ENCODE results near the gene CT45A9. TPM values are rescaled to one million over a fixed set of nuclear protein-coding genes. Genes with fewer than 3 reads are reported as not detected.
"Not testable (repeated sequence)": the region's sequence is repeated elsewhere in the genome, so short reads cannot be mapped to it uniquely, and the experiment has no call there.

Gene CT45A9
- total RNA-seq, 4 donors from 2014 or later: not detected

GRCh38 chrX:135890087-135890585 lies 18.5 kb upstream of the CT45A9 start:
- DNase-seq (no peak), ATAC-seq (no peak)
- Histone ChIP-seq H3K36me3 (no peaks in the 10 kb centered on the region), H3K27ac (no peak overlapping the region), H3K9me3 (no peaks in the 10 kb centered on the region), H3K4me3 (no peak overlapping the region), H3K27me3 (no peaks in the 10 kb centered on the region), H3K4me1 (no peaks in the 10 kb centered on the region)
- in situ Hi-C loops (cut with MboI; ENCODE audit: low sequenced_read_pairs in 4 of 4): no loop called here
- intact Hi-C loops (cut with DNase I; ENCODE audit: low total_unique reads): no loop called here
- TF ChIP-seq CTCF (IDR thresholded peaks at IDR 0.05 in 4 of 5, conservative IDR thresholded peaks at IDR 0.05 in 1 of 5) (no peak), POLR2A (IDR thresholded peaks at IDR 0.05) (no peak)

- H3K9me3 ChIP-seq; H3K4me3 ChIP-seq; H3K36me3 ChIP-seq; intact Hi-C loops (cut with DNase I; ENCODE audit: low total_unique reads); DNase-seq; H3K27me3 ChIP-seq; H3K4me1 ChIP-seq; H3K27ac ChIP-seq; in situ Hi-C loops (cut with MboI; ENCODE audit: low sequenced_read_pairs in 4 of 4); ATAC-seq: not testable (repeated sequence)
These were observed 17.4 kb upstream of the CT45A9 start for GRCh38 chrX:135888976-135889375.

- intact Hi-C loops (cut with DNase I; ENCODE audit: low total_unique reads); ATAC-seq; DNase-seq: not testable (repeated sequence)
These were observed 16.6 kb upstream of the CT45A9 start for GRCh38 chrX:135888230-135888629.

GRCh38 chrX:135882741-135883140 lies 11.1 kb upstream of the CT45A9 start:
- H3K4me1 ChIP-seq; H3K9me3 ChIP-seq; H3K27ac ChIP-seq; ATAC-seq; H3K36me3 ChIP-seq; intact Hi-C loops (cut with DNase I; ENCODE audit: low total_unique reads); DNase-seq; H3K4me3 ChIP-seq; in situ Hi-C loops (cut with MboI; ENCODE audit: low sequenced_read_pairs in 4 of 4); H3K27me3 ChIP-seq: not testable (repeated sequence)

More at GRCh38 chrX:135888230-135888629, 16.6 kb upstream of the CT45A9 start:
- H3K4me3 ChIP-seq; in situ Hi-C loops (cut with MboI; ENCODE audit: low sequenced_read_pairs in 4 of 4); H3K9me3 ChIP-seq; H3K27ac ChIP-seq; H3K27me3 ChIP-seq; H3K36me3 ChIP-seq; H3K4me1 ChIP-seq: not testable (repeated sequence)

- ATAC-seq; H3K36me3 ChIP-seq; H3K4me3 ChIP-seq; in situ Hi-C loops (cut with MboI; ENCODE audit: low sequenced_read_pairs in 4 of 4); DNase-seq; H3K27me3 ChIP-seq; H3K4me1 ChIP-seq; H3K9me3 ChIP-seq; H3K27ac ChIP-seq; intact Hi-C loops (cut with DNase I; ENCODE audit: low total_unique reads): not testable (repeated sequence)
These were observed 17.2 kb downstream of the CT45A9 start, which contains the start of gene CT45A8 for GRCh38 chrX:135854438-135854837. Gene CT45A8 (minus strand): TSS chrX:135854538. CDS start chrX:135850783, 3,755 bp downstream.

GRCh38 chrX:135837180-135837579 lies 34.4 kb downstream of the CT45A9 start, which contains the start of gene CT45A7:
Gene CT45A7 (minus strand): TSS chrX:135837280. CDS start chrX:135833533, 3,747 bp downstream.
- H3K36me3 ChIP-seq; H3K4me3 ChIP-seq; DNase-seq; H3K27me3 ChIP-seq; intact Hi-C loops (cut with DNase I; ENCODE audit: low total_unique reads); H3K4me1 ChIP-seq; in situ Hi-C loops (cut with MboI; ENCODE audit: low sequenced_read_pairs in 4 of 4); H3K9me3 ChIP-seq; ATAC-seq; H3K27ac ChIP-seq: not testable (repeated sequence)

- H3K9me3 ChIP-seq; H3K4me3 ChIP-seq; H3K36me3 ChIP-seq; DNase-seq; ATAC-seq; intact Hi-C loops (cut with DNase I; ENCODE audit: low total_unique reads); in situ Hi-C loops (cut with MboI; ENCODE audit: low sequenced_read_pairs in 4 of 4); H3K27ac ChIP-seq; H3K4me1 ChIP-seq; H3K27me3 ChIP-seq: not testable (repeated sequence)
These were observed 51.7 kb downstream of the CT45A9 start, which contains the start of gene CT45A2 for GRCh38 chrX:135819912-135820311. Gene CT45A2 (minus strand): TSS chrX:135820012. CDS start chrX:135816265, 3,747 bp downstream.

Other genes starting within 250 kb of the CT45A9 start
- gene CT45A1, start 158.2 kb downstream of the CT45A9 start, total RNA-seq: not detected
- gene CT45A3, start 103.6 kb downstream of the CT45A9 start, total RNA-seq: not detected
- not detected for gene CT45A5, start 86.3 kb downstream of the CT45A9 start, total RNA-seq
- gene CT45A6, start 69.0 kb downstream of the CT45A9 start, total RNA-seq: not detected
- gene CT45A2, start 51.8 kb downstream of the CT45A9 start, total RNA-seq: not detected
- not detected for gene CT45A7, start 34.5 kb downstream of the CT45A9 start, total RNA-seq
- not detected for gene CT45A8, start 17.3 kb downstream of the CT45A9 start, total RNA-seq
- gene CT45A10, start 21.6 kb upstream of the CT45A9 start, total RNA-seq: not detected
- gene SAGE1, start 21.9 kb upstream of the CT45A9 start, total RNA-seq: not detected
- 10 to 100 TPM; 20.6 to 29.2 (median 23.5) TPM for gene MMGT1, start 102.2 kb upstream of the CT45A9 start, total RNA-seq
- 10 to 100 TPM; 13.3 to 18.7 (median 15.2) TPM for gene SLC9A6, start 113.6 kb upstream of the CT45A9 start, total RNA-seq

Measured in gastrocnemius medialis (tissue), 4 donors.